ENCODE measurements around the gene CCDC34. TPM values are rescaled to one million over a fixed set of nuclear protein-coding genes. Genes with fewer than 3 reads are reported as not detected.

The CCDC34 gene
- total RNA-seq, 2 experiments from 2014 or later, result 20.8 to 38.5 TPM

DNA sequence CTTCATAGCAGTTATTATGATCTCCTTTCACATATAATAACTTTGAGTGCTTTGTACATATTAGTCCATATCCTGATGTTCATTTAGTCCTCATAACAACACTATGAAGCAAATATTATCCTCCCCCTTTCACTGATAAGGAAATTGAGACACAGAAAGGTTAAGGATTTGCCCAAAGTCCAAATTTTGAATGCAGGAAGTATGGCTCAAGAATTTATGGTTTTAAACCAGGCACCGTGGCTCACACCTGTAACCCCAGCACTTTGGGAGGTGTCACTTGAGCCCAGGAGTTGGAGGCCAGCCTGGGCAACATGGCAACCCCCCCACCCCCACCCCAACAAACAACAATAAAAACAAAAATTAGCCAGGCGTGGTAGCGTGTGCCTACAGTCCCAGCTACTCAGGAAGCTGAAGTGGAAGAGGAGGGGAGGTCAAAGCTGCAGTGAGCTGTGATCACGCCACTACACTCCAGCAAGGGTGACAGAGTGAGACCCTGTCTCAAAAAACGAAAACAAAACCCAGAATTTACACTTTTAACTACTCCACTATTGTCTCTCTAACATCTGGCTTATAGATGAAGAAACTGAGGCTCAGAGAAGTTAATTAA lies 8.6 kb downstream of the CCDC34 start:
- intact Hi-C loops (cut with micrococcal nuclease; ENCODE audit: unreplicated experiment), result no loop called here
- peaks cover 31% of the 10 kb centered on the region for H3K36me3 ChIP-seq (ENCODE audit: insufficient read depth, low read length)
- H3K4me2 ChIP-seq (ENCODE audit: low read length), result no peak overlapping the region
- no peaks in the 10 kb centered on the region for H3K4me1 ChIP-seq (ENCODE audit: insufficient read depth, low read length, poor library complexity, severe bottlenecking)
- no peak overlapping the region for H3K4me3 ChIP-seq (ENCODE audit: low read depth, low read length, poor library complexity, severe bottlenecking)
- POLR2A ChIA-PET, result no interaction called here
- no peaks in the 10 kb centered on the region for H3K9me3 ChIP-seq (ENCODE audit: low read length)
- H2AFZ ChIP-seq (ENCODE audit: low read length), result no peak overlapping the region
- no TSS peak for BruUV-seq (replicated peaks)
- TF ChIP-seq, protein P1, sequence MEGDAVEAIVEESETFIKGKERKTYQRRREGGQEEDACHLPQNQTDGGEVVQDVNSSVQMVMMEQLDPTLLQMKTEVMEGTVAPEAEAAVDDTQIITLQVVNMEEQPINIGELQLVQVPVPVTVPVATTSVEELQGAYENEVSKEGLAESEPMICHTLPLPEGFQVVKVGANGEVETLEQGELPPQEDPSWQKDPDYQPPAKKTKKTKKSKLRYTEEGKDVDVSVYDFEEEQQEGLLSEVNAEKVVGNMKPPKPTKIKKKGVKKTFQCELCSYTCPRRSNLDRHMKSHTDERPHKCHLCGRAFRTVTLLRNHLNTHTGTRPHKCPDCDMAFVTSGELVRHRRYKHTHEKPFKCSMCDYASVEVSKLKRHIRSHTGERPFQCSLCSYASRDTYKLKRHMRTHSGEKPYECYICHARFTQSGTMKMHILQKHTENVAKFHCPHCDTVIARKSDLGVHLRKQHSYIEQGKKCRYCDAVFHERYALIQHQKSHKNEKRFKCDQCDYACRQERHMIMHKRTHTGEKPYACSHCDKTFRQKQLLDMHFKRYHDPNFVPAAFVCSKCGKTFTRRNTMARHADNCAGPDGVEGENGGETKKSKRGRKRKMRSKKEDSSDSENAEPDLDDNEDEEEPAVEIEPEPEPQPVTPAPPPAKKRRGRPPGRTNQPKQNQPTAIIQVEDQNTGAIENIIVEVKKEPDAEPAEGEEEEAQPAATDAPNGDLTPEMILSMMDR (conservative IDR thresholded peaks at IDR 0.05; ENCODE audit: low read length), result no peak
- no peak for TF ChIP-seq EZH2phosphoT487 (IDR thresholded peaks at IDR 0.05; ENCODE audit: borderline replicate concordance, low read depth, low read length)
- no peaks in the 10 kb centered on the region for H4K20me1 ChIP-seq (ENCODE audit: insufficient read depth, low read length)
- no peak for DNase-seq (ENCODE audit: low spot score)
- H3K9me2 ChIP-seq (ENCODE audit: insufficient read depth, low read length), result no peaks in the 10 kb centered on the region
- CTCF ChIA-PET (ENCODE audit: unreplicated experiment), result interaction anchor here (0.6 kb wide), 1 partner anchor 711 kb away, joined by 4 read pairs; no protein-coding TSS in a partner anchor
- no peaks in the 10 kb centered on the region for H3K79me2 ChIP-seq (ENCODE audit: insufficient read depth, low read depth, low read length)
- H3K27ac ChIP-seq (ENCODE audit: low read depth, low read length, poor library complexity, severe bottlenecking), result no peak overlapping the region

DNA sequence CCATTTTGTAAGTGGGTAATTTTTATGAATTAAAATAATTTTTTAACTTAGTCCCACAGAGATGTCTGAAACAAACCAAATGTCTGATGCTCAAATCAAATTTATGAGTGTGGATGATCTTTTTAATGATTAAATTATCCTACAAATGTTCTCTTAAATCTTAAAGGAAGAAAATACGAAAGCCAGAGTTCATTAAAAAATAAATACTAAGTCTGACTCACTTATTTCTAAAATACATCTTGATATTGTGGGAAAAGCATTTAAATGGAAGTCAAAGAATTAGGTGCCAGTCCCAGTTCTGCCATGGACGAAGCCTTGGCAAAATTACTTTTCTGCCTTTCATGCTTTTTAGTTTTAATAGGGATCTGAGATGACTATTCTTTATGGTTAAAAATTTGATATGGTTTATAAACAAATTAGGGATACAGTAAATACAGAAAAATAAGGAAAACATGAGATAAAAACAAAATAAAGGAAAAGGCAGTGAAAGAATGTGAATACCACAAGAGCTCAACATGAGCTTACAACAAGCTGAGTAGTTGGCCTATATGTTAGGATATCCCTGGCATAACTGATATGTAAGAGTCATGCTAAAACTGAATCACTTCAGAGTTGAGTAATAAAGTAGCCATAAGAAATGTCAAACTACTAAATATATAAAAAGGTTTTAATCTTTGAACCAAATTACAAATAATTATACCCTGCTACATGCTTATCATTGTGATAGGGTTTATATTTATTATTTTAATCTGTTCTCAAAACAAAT lies 9.2 kb downstream of the CCDC34 start:
- Histone ChIP-seq H4K20me1 (ENCODE audit: insufficient read depth, low read length) (no peaks in the 10 kb centered on the region), H3K4me1 (ENCODE audit: insufficient read depth, low read length, poor library complexity, severe bottlenecking) (no peaks in the 10 kb centered on the region), H3K36me3 (ENCODE audit: insufficient read depth, low read length) (peaks cover 34% of the 10 kb centered on the region), H2AFZ (ENCODE audit: low read length) (no peak overlapping the region), H3K27ac (ENCODE audit: low read depth, low read length, poor library complexity, severe bottlenecking) (no peak overlapping the region), H3K79me2 (ENCODE audit: insufficient read depth, low read depth, low read length) (no peaks in the 10 kb centered on the region), H3K9me3 (ENCODE audit: low read length) (no peaks in the 10 kb centered on the region), H3K4me2 (ENCODE audit: low read length) (no peak overlapping the region), H3K4me3 (ENCODE audit: low read depth, low read length, poor library complexity, severe bottlenecking) (no peak overlapping the region), H3K9me2 (ENCODE audit: insufficient read depth, low read length) (no peaks in the 10 kb centered on the region)
- no TSS peak for BruUV-seq (replicated peaks)
- TF ChIP-seq, protein P1 (conservative IDR thresholded peaks at IDR 0.05; ENCODE audit: low read length), result no peak
- TF ChIP-seq EZH2phosphoT487 (IDR thresholded peaks at IDR 0.05; ENCODE audit: borderline replicate concordance, low read depth, low read length), result no peak
- DNase-seq (ENCODE audit: low spot score), result no peak
- intact Hi-C loops (cut with micrococcal nuclease; ENCODE audit: unreplicated experiment), result no loop called here
- POLR2A ChIA-PET, result interaction anchor here (0.8 to 1.2 kb wide), 2 partner anchors 10 to 16 kb away, joined by 3 read pairs; partner anchors contain the start of gene CCDC34
- CTCF ChIA-PET (ENCODE audit: unreplicated experiment), result no interaction called here

DNA sequence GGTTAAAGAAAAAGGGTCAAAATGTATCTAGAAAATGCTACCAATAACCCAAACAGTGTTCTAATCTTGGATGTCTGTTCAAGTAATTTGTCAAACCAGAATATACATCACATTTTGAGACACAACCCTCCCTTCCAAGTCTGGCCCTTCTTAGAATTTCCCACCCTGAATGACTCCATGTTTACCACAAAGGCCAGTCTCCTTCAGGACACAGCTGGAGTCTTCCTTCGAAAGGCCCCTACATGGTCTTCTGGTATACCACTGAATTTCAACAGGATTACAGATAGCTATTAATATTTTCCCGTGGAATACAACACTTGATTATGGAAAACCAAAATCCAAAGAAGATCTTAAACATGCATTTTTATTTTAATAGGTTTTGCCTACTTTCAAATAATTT lies 10.2 kb downstream of the CCDC34 start:
- ChIA-PET POLR2A (interaction anchor here (0.8 to 1.2 kb wide), 3 partner anchors 11 to 40 kb away, joined by 3 read pairs; partner anchors contain the start of gene CCDC34), CTCF (ENCODE audit: unreplicated experiment) (no interaction called here)

More for the DNA sequence above, 10.2 kb downstream of the CCDC34 start:
- BruUV-seq (replicated peaks), result no TSS peak
- H3K36me3 ChIP-seq (ENCODE audit: insufficient read depth, low read length), result peaks cover 34% of the 10 kb centered on the region
- intact Hi-C loops (cut with micrococcal nuclease; ENCODE audit: unreplicated experiment), result no loop called here
- H3K9me3 ChIP-seq (ENCODE audit: low read length), result no peaks in the 10 kb centered on the region
- no peak overlapping the region for H2AFZ ChIP-seq (ENCODE audit: low read length)
- no peak overlapping the region for H3K4me3 ChIP-seq (ENCODE audit: low read depth, low read length, poor library complexity, severe bottlenecking)
- no peaks in the 10 kb centered on the region for H3K79me2 ChIP-seq (ENCODE audit: insufficient read depth, low read depth, low read length)
- no peak for DNase-seq (ENCODE audit: low spot score)
- no peak overlapping the region for H3K27ac ChIP-seq (ENCODE audit: low read depth, low read length, poor library complexity, severe bottlenecking)
- H3K9me2 ChIP-seq (ENCODE audit: insufficient read depth, low read length), result no peaks in the 10 kb centered on the region
- TF ChIP-seq, protein P1 (conservative IDR thresholded peaks at IDR 0.05; ENCODE audit: low read length), result no peak
- no peak for TF ChIP-seq EZH2phosphoT487 (IDR thresholded peaks at IDR 0.05; ENCODE audit: borderline replicate concordance, low read depth, low read length)
- H4K20me1 ChIP-seq (ENCODE audit: insufficient read depth, low read length), result no peaks in the 10 kb centered on the region
- no peak overlapping the region for H3K4me2 ChIP-seq (ENCODE audit: low read length)
- no peaks in the 10 kb centered on the region for H3K4me1 ChIP-seq (ENCODE audit: insufficient read depth, low read length, poor library complexity, severe bottlenecking)

Measured in OCI-LY7 (cell line).